KMS-11 (cell line): ENCODE measurements around the gene KLHL18.
"Not testable (repeated sequence)": the region's sequence is repeated elsewhere in the genome, so short reads cannot be mapped to it uniquely, and the experiment has no call there.

Source experiments
- H2AFZ ChIP-seq: fragments of 200-600 bp; sonication (generic); 2 replicates; pipeline ENCODE4 v1.6.1; 2016; ENCODE audit warnings: antibody characterized with exemption, mixed run types, low read depth
- H3K27ac ChIP-seq: fragments of 200-600 bp; sonication (generic); 2 replicates; pipeline ENCODE4 v1.6.1; 2016; ENCODE audit warnings: mild to moderate bottlenecking, mixed run types
- H3K27me3 ChIP-seq: fragments of 200-600 bp; sonication (generic); 2 replicates; pipeline ENCODE4 v1.6.1; 2017; ENCODE audit warnings: mild to moderate bottlenecking, low read depth, mixed run types, moderate library complexity; ENCODE audit not compliant: insufficient read depth
- H3K36me3 ChIP-seq: fragments of 200-600 bp; sonication (generic); 2 replicates; pipeline ENCODE4 v1.6.1; 2017; ENCODE audit warnings: mild to moderate bottlenecking, mixed run types; ENCODE audit not compliant: insufficient read depth
- H3K4me1 ChIP-seq: fragments of 200-600 bp; sonication (generic); 2 replicates; pipeline ENCODE4 v1.6.1; 2016; ENCODE audit warnings: mild to moderate bottlenecking, low read depth, mixed run types; ENCODE audit not compliant: poor library complexity, severe bottlenecking
- H3K4me2 ChIP-seq: fragments of 200-600 bp; sonication (generic); 2 replicates; pipeline ENCODE4 v1.7.0; 2016; ENCODE audit warnings: mild to moderate bottlenecking, mixed run types
- H3K4me3 ChIP-seq: fragments of 200-600 bp; sonication (generic); IDR thresholded peaks from 2 replicates; pipeline ENCODE4 v1.6.1; 2017; ENCODE audit warnings: low read depth, low read length, mixed read lengths; ENCODE audit not compliant: insufficient read depth
- H3K79me2 ChIP-seq: fragments of 200-600 bp; sonication (generic); 2 replicates; pipeline ENCODE4 v1.6.1; 2016; ENCODE audit warnings: low read depth, mixed run types; ENCODE audit not compliant: insufficient read depth
- H3K9ac ChIP-seq: fragments of 200-600 bp; sonication (generic); 2 replicates; pipeline ENCODE4 v1.6.1; 2016; ENCODE audit warnings: mild to moderate bottlenecking, mixed run types
- H4K20me1 ChIP-seq: fragments of 200-600 bp; sonication (generic); 2 replicates; pipeline ENCODE4 v1.6.1; 2016; ENCODE audit warnings: mild to moderate bottlenecking, mixed run types; ENCODE audit not compliant: insufficient read depth
- CTCF ChIP-seq: fragments of 200-600 bp; sonication (generic); conservative IDR thresholded peaks from 2 replicates; pipeline ENCODE4 v1.6.1; 2017; ENCODE audit warnings: low read depth, mild to moderate bottlenecking, antibody characterized with exemption, low read length, moderate library complexity, mixed read lengths

KLHL18 gene

GRCh38 chr3:47251689-47252088 lies 31.1 kb upstream of the KLHL18 start:
- no peak for TF ChIP-seq CTCF
- H4K20me1 ChIP-seq: no peaks in the 10 kb centered on the region
- H3K27ac ChIP-seq: no peak overlapping the region
- H3K79me2 ChIP-seq: no peaks in the 10 kb centered on the region
- no peaks in the 10 kb centered on the region for H3K36me3 ChIP-seq
- H2AFZ ChIP-seq: no peak overlapping the region
- no peak overlapping the region for H3K9ac ChIP-seq
- H3K4me1 ChIP-seq: no peaks in the 10 kb centered on the region
- no peak overlapping the region for H3K4me2 ChIP-seq
- no peaks in the 10 kb centered on the region for H3K27me3 ChIP-seq
- no peak overlapping the region for H3K4me3 ChIP-seq

GRCh38 chr3:47256331-47256730 lies 26.4 kb upstream of the KLHL18 start:
- not testable (repeated sequence) for H3K9ac ChIP-seq, H2AFZ ChIP-seq, H4K20me1 ChIP-seq, H3K27me3 ChIP-seq, H3K27ac ChIP-seq, H3K4me1 ChIP-seq, H3K79me2 ChIP-seq, H3K4me3 ChIP-seq, H3K4me2 ChIP-seq, H3K36me3 ChIP-seq

- H3K4me2 ChIP-seq: no peak overlapping the region
- no peak overlapping the region for H3K4me3 ChIP-seq
- H3K27me3 ChIP-seq: no peaks in the 10 kb centered on the region
- no peak overlapping the region for H3K27ac ChIP-seq
- no peaks in the 10 kb centered on the region for H3K36me3 ChIP-seq
- no peaks in the 10 kb centered on the region for H3K4me1 ChIP-seq
- TF ChIP-seq CTCF: no peak
- no peak overlapping the region for H2AFZ ChIP-seq
- H4K20me1 ChIP-seq: no peaks in the 10 kb centered on the region
- no peak overlapping the region for H3K9ac ChIP-seq
- no peaks in the 10 kb centered on the region for H3K79me2 ChIP-seq
Observed at GRCh38 chr3:47259114-47259513, 23.6 kb upstream of the KLHL18 start.

GRCh38 chr3:47260605-47261004 lies 22.1 kb upstream of the KLHL18 start:
- no peak overlapping the region for H3K4me3 ChIP-seq
- TF ChIP-seq CTCF: no peak
- H2AFZ ChIP-seq: no peak overlapping the region
- no peaks in the 10 kb centered on the region for H3K36me3 ChIP-seq
- H3K79me2 ChIP-seq: no peaks in the 10 kb centered on the region
- H3K27ac ChIP-seq: no peak overlapping the region
- H3K9ac ChIP-seq: no peak overlapping the region
- H3K4me1 ChIP-seq: no peaks in the 10 kb centered on the region
- no peaks in the 10 kb centered on the region for H3K27me3 ChIP-seq
- H4K20me1 ChIP-seq: no peaks in the 10 kb centered on the region
- H3K4me2 ChIP-seq: no peak overlapping the region

GRCh38 chr3:47261301-47261700 lies 21.4 kb upstream of the KLHL18 start:
- Histone ChIP-seq H3K27me3 (no peaks in the 10 kb centered on the region), H2AFZ (no peak overlapping the region), H3K4me1 (peaks cover 5% of the 10 kb centered on the region), H3K9ac (no peak overlapping the region), H3K4me3 (no peak overlapping the region), H3K4me2 (no peak overlapping the region), H3K36me3 (no peaks in the 10 kb centered on the region), H4K20me1 (no peaks in the 10 kb centered on the region), H3K79me2 (no peaks in the 10 kb centered on the region), H3K27ac (no peak overlapping the region)
- TF ChIP-seq CTCF: no peak
